GM12874 (cell line): ENCODE measurements around the gene RASSF8.

Experiments
- TF ChIP-seq, protein P1 (sequence below): IDR thresholded peaks from 2 replicates; pipeline ENCODE4 v1.5.1; 2011; ENCODE audit warnings: low read depth, mild to moderate bottlenecking, control low read depth, low read length, moderate library complexity; ENCODE audit not compliant: insufficient read depth

RASSF8 gene

GRCh38 chr12:26054383-26054782 lies 95.9 kb downstream of the RASSF8 start:
- TF ChIP-seq, protein P1, sequence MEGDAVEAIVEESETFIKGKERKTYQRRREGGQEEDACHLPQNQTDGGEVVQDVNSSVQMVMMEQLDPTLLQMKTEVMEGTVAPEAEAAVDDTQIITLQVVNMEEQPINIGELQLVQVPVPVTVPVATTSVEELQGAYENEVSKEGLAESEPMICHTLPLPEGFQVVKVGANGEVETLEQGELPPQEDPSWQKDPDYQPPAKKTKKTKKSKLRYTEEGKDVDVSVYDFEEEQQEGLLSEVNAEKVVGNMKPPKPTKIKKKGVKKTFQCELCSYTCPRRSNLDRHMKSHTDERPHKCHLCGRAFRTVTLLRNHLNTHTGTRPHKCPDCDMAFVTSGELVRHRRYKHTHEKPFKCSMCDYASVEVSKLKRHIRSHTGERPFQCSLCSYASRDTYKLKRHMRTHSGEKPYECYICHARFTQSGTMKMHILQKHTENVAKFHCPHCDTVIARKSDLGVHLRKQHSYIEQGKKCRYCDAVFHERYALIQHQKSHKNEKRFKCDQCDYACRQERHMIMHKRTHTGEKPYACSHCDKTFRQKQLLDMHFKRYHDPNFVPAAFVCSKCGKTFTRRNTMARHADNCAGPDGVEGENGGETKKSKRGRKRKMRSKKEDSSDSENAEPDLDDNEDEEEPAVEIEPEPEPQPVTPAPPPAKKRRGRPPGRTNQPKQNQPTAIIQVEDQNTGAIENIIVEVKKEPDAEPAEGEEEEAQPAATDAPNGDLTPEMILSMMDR: no peak

- TF ChIP-seq, protein P1: no peak
These were observed 96.6 kb downstream of the RASSF8 start for GRCh38 chr12:26055087-26055486.

- TF ChIP-seq, protein P1: no peak
These were observed 97.9 kb downstream of the RASSF8 start for GRCh38 chr12:26056335-26056734.

GRCh38 chr12:26058308-26058707 lies 99.8 kb downstream of the RASSF8 start:
- TF ChIP-seq, protein P1: no peak

DNA sequence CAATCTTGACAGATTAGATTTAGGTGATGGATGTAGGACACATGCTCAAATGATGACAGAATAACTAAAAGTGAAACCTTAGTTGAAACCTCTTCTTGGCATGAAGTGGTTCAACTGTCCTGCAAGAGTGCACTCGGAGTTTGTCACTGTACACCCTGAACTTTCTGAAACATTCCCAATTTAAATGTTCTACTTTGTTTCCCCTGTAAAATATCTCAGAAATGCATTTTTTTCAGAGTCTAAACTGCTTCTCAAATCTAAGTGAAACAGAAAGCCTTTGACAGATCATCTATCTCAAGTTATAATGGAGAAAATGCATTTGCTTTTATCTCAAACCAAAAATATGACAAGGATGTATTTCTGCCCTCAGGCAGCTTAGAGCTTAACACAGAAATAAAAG lies 100.3 kb downstream of the RASSF8 start:
- TF ChIP-seq, protein P1: no peak

GRCh38 chr12:26062006-26062405 lies 103.5 kb downstream of the RASSF8 start:
- TF ChIP-seq, protein P1: no peak

DNA sequence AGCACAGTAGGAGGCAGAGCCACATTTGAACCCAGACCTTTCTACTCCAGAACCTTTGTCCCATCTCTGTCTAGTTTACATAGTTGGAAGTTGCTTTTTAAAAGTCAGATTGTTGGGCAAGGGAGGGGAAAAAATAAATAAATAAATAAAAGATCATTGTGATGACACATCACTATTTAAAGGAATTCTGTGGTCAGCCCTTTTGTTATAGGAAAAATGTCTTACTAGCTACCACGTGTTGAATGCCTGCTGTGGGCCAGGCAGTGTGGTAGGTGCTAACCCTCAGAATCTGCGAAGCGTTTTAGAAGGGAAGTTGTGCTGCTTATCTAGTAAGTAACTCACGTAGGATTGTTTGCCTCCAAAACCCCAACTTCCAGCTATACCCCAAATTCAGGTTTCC lies 104.1 kb downstream of the RASSF8 start:
- TF ChIP-seq, protein P1: no peak

- TF ChIP-seq, protein P1: no peak
These were observed 107.0 kb downstream of the RASSF8 start for GRCh38 chr12:26065451-26065850.
